Panc1 (cell line): ENCODE measurements around the gene PFN2.

ENCODE experiments used
- CTCF ChIP-seq: fragments of 450-650 bp; IDR thresholded peaks from 2 replicates; pipeline ENCODE4 v1.5.1; 2017; ENCODE audit warnings: mild to moderate bottlenecking
- SIN3A ChIP-seq: IDR thresholded peaks from 2 replicates; pipeline ENCODE4 v1.6.1; 2012; ENCODE audit warnings: low read depth, mild to moderate bottlenecking, low read length, moderate library complexity, borderline replicate concordance; ENCODE audit not compliant: insufficient read depth
- TCF7L2 ChIP-seq: IDR thresholded peaks from 2 replicates; pipeline ENCODE4 v1.6.1; 2011; ENCODE audit warnings: mild to moderate bottlenecking, low read depth, low read length, inconsistent platforms

- TF ChIP-seq CTCF (no peak), SIN3A (peak; percentile 55; the same call in 1 of the 2 replicates), TCF7L2 (no peak)
Measured at GRCh38 chr3:149969940-149970715, 567 bp downstream of the PFN2 start.
